ENCODE data around the gene CACNA1S.

GRCh38 chr1:201025571-201026002, 86.6 kb downstream of the CACNA1S start:
- peak in 1 of 2 donors; percentile 23 for TF ChIP-seq CTCF (conservative IDR thresholded peaks at IDR 0.05 in 1 of 2, IDR thresholded peaks at IDR 0.05 in 1 of 2; ENCODE audit: extremely low read depth in 1 of 2, insufficient read depth in 1 of 2, low read depth in 1 of 2, low read length in 2 of 2)
- TF ChIP-seq EZH2 (IDR thresholded peaks at IDR 0.05; ENCODE audit: borderline replicate concordance, low read length): no peak
